Activated T-cell treated with anti-CD3 and anti-CD28 coated beads, Interleukin-2, amount 50 U/mL, for 1 hour (primary cell): ENCODE results near the gene ARID4B.
"Not testable (repeated sequence)": the region's sequence is repeated elsewhere in the genome, so short reads cannot be mapped to it uniquely, and the experiment has no call there.

Experiments
- DNase-seq: peaks from one replicate; pipeline ENCODE4 v3.0.0-alpha.2; 2020

ARID4B gene

DNA sequence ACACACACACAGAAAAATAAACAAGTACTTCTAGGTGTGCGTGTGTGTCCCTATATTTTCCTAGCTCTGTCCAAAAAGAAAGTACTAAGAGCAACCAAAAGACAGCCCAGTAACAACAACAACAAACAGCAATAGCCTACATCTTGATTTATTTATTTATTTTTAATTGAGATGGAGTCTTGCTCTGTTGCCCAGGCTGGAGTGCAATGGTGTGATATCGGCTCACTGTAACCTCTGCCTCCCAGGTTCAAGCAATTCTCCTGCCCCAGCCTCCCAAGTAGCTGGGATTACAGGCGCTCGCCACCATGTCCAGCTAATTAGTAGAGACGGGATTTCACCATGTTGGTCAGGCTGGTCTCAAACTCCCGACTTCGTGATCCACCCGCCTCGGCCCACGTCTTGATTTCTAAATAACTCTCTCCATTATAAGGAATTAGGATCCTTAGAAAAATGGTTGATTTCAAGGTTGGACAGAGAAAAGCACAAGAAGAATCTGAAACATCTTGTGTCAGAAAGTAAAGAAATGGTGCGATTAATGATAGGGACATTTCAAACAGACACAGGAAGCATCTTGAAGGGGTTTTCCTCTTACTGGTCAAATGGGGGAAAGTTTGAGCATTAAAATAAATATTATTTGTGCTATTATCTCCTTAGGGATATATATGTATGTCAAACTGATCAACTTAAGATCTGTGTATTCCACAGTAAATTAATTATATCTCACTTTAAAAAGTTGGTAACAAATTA lies 59.4 kb downstream of the ARID4B start:
- DNase-seq, result no peak

DNA sequence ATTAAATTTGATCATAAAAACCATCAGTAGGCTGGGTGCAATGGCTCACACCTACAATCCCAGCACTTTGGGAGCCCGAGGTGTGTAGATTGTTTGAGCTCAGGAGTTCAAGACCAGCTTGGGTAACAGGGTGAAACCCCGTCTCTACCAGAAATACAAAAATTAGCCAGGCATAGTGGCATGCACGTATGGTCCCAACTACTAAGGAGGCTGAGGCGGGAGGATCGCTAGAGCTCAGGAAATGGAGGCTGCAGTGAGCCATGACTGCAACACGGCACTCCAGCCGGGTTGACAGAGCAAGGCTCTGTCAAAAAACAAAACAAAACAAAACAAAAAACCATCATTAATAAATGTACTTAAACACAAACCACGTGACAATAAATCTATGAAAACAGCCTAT lies 61.0 kb downstream of the ARID4B start:
- no peak for DNase-seq

DNA sequence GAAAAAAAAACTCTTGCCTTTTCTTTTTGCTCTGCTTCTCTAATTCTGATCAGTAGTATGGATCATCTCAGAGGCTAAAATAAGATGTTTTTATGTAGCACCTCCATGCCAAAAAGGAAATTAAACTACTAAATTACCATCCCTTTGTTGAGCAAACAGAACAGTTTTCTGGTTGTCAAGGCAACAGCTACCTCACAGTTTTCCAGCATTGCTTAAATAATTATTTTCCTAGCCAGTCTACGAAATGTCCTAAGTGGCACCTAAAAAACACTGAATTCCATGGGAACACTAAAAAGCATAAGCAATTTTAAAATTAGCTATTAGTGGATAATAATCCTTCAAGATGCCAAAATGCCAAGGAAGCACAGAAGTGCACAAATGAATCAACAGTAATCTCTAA lies 61.7 kb downstream of the ARID4B start:
- DNase-seq, result no peak

- DNase-seq, result no peak
These were observed 62.1 kb downstream of the ARID4B start for GRCh38 chr1:235265900-235266299.

- no peak for DNase-seq
These were observed 63.7 kb downstream of the ARID4B start for GRCh38 chr1:235264327-235264726.

DNA sequence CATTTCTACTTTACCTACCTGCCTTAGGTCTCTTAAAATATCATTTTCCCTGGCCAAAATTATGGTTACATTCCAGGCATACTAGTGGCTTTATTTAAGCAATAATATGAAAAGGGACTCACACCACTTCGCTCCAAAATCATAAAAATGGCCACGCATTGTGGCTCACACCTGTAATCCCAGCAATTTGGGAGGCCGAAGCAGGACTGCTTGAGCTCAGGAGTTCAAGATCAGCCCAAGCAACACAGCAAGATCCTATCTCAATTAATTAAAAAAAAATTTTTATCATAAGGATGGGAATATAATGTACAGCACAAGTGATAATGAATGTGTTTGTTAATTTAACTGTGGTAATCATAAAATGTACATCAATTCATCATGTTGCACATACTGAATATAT lies 65.4 kb downstream of the ARID4B start:
- no peak for DNase-seq

- no peak for DNase-seq
These were observed 66.7 kb downstream of the ARID4B start for GRCh38 chr1:235261243-235261642.

GRCh38 chr1:235259133-235259778 lies 68.7 kb downstream of the ARID4B start:
- DNase-seq, result no peak

DNA sequence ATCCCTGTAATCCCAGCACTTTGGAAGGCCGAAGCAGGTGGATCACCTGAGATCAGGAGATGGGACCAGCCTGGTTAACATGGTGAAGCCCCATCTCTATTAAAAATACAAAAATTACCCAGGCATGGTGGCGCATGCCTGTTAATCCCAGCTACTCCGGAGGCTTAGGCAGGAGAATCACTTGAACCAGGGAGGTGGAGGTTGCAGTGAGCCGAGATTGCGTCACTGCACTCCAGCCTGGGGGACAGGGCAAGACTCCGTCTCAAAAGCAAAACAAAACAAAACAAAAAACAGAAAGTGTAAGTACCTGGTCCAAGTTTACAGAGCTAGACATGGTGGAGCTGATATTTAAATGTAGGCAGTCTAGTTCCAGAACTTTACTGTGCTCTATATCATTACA lies 69.9 kb downstream of the ARID4B start:
- not testable (repeated sequence) for DNase-seq

DNA sequence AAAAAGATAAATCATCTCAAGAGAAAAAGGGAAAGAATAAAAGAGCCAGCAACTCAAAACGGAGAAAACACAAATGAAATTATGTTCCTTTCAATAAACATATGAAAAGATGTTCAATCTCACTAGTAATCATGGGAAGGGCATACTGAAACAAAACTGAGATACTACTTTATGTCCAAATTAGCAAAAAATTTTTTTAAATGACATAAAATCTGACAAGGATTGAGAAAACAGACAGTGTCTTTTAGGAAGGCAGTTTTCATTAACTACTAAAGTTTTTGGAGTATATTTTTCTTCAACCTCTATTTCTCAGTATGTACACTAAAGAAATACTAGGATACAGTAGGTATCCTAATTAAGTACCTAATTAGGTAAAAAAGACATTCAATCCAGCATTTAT lies 73.3 kb downstream of the ARID4B start:
- DNase-seq, result no peak

GRCh38 chr1:235253219-235253962 lies 74.6 kb downstream of the ARID4B start:
- peak; percentile 58 for DNase-seq

- no peak for DNase-seq
These were observed 77.5 kb downstream of the ARID4B start for GRCh38 chr1:235250430-235250829.

GRCh38 chr1:235246022-235246948 lies 81.7 kb downstream of the ARID4B start:
- DNase-seq, result no peak

DNA sequence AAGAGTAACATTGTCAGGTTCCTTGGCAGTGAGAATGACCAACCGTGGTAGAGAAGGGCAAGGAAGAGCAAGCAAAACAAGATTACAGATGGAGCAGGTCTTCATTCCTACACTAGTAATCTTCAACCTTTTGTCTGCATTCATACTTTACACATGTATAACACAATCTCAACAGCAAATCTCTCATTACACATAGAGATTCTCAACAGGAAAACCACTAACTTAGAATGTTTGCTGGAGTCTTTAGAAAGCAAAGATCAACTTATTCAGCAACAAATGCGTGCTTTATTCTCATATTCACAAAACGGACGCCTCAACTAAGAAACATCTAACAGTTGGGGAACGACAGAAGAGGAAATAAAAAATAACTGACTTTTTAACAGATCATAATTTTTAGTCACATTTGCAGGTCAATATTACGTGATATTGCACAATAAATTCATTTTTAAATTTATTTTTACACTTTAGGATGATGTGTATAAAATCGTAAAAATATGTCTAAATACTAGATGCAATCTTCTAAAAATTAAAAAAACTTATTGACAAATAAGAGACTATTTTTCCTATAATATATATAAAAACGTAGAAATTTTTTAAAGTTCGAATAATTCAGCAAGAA lies 82.9 kb downstream of the ARID4B start:
- DNase-seq, result no peak

DNA sequence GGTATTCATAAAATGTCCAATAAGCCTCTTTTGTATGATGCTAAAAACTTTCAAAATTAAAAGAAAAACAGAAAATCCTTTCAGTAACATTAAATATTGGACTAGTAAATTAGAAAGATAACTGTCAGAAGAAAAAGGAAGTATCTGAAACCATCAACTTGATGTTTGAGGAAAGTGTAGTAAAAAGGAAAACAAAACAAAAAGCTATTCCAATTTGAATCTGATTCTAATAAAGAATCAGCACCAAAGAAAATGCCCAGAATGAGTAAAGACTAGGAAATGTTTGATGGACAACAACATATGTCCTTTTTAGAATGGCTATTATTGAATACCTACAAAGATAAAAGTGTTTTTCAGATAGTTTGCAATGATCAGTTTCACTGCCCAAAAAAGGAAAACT lies 87.0 kb downstream of the ARID4B start:
- DNase-seq, result no peak

DNA sequence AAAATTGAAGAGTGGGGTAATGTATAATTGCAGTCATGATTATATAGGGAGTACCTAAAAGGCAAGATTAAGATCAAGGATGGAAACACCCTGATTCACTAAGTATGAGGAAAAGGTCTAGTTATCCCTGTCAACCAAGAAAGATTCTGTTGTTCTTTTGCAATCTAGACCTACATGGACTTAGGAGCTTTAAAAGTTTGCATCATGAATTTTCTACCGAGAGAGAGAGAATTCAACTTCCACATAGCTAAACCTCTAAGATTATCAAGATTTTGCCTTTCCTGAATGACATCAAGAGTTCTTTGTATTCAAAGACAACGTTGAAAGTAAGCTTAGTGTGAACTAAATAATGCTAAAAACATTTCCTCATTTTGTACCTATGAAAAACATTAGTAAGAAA lies 88.1 kb downstream of the ARID4B start:
- no peak for DNase-seq

DNA sequence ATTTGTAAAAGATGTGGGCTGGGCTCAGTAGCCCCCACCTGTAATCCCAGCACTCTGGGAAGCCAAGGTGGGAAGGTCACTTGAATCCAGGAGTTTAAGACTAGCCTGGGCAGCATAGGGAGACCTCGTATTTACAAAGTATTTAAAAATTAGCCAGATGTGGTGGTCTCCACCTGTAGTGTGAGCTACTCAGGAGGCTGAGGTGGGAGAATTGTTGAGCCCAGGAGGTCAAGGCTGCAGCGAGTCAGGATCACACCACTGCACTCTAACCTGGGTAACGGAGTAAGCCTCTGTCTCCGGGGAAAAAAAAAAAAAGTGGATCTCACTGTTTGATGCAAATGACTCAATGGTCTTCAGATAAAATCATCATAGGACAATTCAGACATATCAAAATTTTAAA lies 89.4 kb downstream of the ARID4B start:
- no peak for DNase-seq

GRCh38 chr1:235236128-235236527 lies 91.9 kb downstream of the ARID4B start:
- DNase-seq, result no peak

GRCh38 chr1:235229868-235230267 lies 98.1 kb downstream of the ARID4B start:
- no peak for DNase-seq

DNA sequence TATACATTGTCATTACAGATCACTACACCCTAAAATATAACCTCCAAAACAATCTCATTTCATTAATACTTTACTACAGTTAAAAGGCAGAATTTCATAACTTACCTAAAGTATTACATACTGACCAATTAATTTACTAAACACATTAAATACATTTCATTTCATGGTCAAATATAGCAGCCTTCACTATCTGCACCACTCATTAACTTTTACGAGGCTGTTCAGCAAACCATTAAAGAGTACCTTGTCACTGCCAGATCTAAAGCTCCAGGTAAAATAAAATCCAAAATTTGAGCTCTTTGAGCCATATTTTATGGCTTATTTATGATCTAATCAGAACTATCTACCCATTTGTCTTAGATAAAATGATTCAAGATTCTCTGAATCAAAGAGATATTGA lies 100.6 kb downstream of the ARID4B start:
- DNase-seq, result no peak

DNA sequence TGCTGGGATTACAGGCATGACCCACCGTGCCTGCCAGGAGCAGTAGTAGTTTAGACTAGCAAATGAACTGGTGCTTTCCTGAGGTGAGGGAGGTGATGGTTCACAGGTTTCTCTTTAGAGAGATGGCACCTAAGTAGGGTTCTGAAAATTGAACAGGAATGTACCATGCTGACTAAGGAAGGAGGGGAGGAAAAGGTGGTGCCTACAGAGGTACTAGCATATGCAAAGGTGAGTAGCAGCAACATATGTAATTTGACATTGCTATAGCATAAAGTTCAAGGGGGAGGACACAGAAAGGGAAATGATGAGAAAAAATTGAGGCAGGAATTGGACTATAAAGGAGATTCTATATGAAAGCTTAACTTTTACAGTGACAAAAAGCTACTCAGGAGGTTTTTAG lies 101.0 kb downstream of the ARID4B start:
- DNase-seq, result no peak

DNA sequence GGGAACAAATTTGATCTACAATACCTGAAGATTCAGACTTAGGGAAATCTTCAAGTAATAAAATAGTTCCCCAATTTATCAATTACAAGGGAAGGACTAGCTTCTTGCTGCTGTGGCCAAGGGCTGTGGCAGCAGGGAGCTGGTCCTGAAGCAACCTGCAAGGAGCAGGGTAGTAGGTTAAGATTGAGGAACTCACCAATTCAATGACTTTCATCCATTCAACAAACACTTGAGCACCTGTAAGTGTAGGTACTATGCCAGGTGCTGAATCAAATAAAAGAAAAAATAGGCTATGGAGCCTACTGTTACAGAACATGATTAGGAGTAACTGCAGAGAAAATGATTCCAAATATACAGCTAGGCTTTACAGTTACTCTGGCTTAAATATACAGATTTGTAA lies 102.7 kb downstream of the ARID4B start:
- DNase-seq, result no peak
